ENCODE measurements around the gene CDK5RAP3.
"Not testable (repeated sequence)": the region's sequence is repeated elsewhere in the genome, so short reads cannot be mapped to it uniquely, and the experiment has no call there.

Gene CDK5RAP3

GRCh38 chr17:47970725-47971499 is at the start of gene CDK5RAP3:
TSS of gene CDK5RAP3 (plus strand) at chr17:47971113. CDS start at chr17:47971147, 34 bp downstream.
- peak; percentile 99 for DNase-seq

GRCh38 chr17:47924785-47925677 is 45.9 kb upstream of the CDK5RAP3 start:
- no peak for DNase-seq

- DNase-seq = no peak
Measured at GRCh38 chr17:47925678-47925988, 45.3 kb upstream of the CDK5RAP3 start.

- no peak for DNase-seq
Measured at GRCh38 chr17:47927821-47928400, 43.0 kb upstream of the CDK5RAP3 start.

- no peak for DNase-seq
Measured at GRCh38 chr17:47928415-47928814, 42.5 kb upstream of the CDK5RAP3 start.

- DNase-seq = no peak
Measured at GRCh38 chr17:47929218-47930000, 41.5 kb upstream of the CDK5RAP3 start.

- DNase-seq = no peak
Measured at GRCh38 chr17:47931848-47932247, 39.1 kb upstream of the CDK5RAP3 start.

- no peak for DNase-seq
Measured at GRCh38 chr17:47934856-47935255, 36.1 kb upstream of the CDK5RAP3 start.

- not testable (repeated sequence) for DNase-seq
Measured at GRCh38 chr17:47935468-47935867, 35.4 kb upstream of the CDK5RAP3 start.

- DNase-seq = no peak
Measured at GRCh38 chr17:47935961-47936360, 35.0 kb upstream of the CDK5RAP3 start.

GRCh38 chr17:47937941-47938340 is 33.0 kb upstream of the CDK5RAP3 start:
- DNase-seq = no peak

GRCh38 chr17:47941246-47942095 is 29.4 kb upstream of the CDK5RAP3 start, which contains the start of gene PNPO:
TSS of gene PNPO (plus strand) at chr17:47941571. CDS start at chr17:47941676, 105 bp downstream.
- peak; percentile 91 for DNase-seq

GRCh38 chr17:47942096-47942510 is 28.8 kb upstream of the CDK5RAP3 start:
- no peak for DNase-seq

GRCh38 chr17:47942568-47942967 is 28.3 kb upstream of the CDK5RAP3 start:
- DNase-seq = no peak

- DNase-seq = no peak
Measured at GRCh38 chr17:47945080-47945479, 25.8 kb upstream of the CDK5RAP3 start.

GRCh38 chr17:47945529-47946508 is 25.1 kb upstream of the CDK5RAP3 start:
- DNase-seq = no peak

- no peak for DNase-seq
Measured at GRCh38 chr17:47946516-47946915, 24.4 kb upstream of the CDK5RAP3 start.

- peak; percentile 38 for DNase-seq
Measured at GRCh38 chr17:47946929-47947397, 23.9 kb upstream of the CDK5RAP3 start.

- no peak for DNase-seq
Measured at GRCh38 chr17:47948706-47949196, 22.2 kb upstream of the CDK5RAP3 start.

- DNase-seq = peak; percentile 73
Measured at GRCh38 chr17:47949197-47949759, 21.6 kb upstream of the CDK5RAP3 start.
